Measurements from ENCODE around the gene GPR107.
A peak's percentile ranks its signal among the peaks of the same experiment; 100 is the strongest.

GPR107 gene

DNA sequence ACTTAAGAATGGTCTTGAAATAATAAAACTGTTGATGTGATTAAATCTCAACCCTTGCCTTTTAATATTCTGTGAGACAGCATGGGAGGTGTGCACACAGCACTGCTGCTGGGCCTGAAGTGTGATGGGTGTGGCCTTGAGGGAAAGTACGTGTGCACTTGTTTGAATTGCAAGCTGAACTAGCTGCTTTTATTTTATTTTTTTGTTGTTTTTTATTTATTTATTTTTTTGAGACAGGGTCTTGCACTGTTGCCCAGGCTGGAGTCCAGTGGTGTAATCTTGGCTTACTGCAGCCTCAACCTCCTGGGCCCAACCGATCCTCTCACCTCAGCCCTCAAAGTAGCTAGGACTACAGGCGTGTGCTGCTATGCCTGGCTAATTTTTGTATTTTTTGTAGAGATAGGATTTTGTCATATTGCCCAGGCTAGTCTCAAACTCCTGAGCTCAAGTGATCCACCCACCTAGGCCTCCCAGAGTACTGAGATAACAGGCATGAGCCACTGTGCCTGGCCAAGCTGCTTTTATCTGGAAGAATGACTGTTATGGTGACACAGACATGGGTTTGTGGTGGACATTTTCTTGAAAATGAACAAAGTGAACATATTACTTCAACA is 58.9 kb downstream of the GPR107 start:
- DNase-seq = no peak

GRCh38 chr9:130114741-130115140 is 61.0 kb downstream of the GPR107 start:
- DNase-seq = no peak

DNA sequence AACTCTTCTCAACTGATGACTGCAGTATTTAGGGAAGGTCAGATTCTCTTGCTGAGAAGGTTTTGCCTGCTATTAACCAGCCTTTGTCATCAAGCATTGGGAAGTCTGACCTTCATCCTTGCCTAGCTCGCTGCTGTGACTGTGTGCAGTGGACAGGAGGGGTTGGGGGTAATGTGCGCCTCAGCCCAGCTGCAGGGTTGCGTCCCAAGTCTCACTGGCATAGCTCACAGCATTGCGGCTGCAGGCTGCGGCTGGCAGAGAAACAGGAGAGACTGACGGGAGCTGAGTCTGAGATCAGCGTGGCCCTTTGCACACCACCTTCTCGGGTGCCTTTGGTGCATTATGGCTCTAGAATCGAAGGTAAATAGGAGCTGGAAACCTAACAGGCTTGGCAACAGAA is 62.6 kb downstream of the GPR107 start:
- DNase-seq = no peak

- no peak for DNase-seq
Observed at GRCh38 chr9:130117376-130117775, 63.7 kb downstream of the GPR107 start.

GRCh38 chr9:130117816-130118632 is 64.3 kb downstream of the GPR107 start:
- no peak for DNase-seq

GRCh38 chr9:130118841-130119518 is 65.3 kb downstream of the GPR107 start:
- DNase-seq = peak; percentile 76

- no peak for DNase-seq
Observed at GRCh38 chr9:130119519-130120298, 66.0 kb downstream of the GPR107 start.

- DNase-seq = no peak
Observed at GRCh38 chr9:130120299-130120587, 66.5 kb downstream of the GPR107 start.

DNA sequence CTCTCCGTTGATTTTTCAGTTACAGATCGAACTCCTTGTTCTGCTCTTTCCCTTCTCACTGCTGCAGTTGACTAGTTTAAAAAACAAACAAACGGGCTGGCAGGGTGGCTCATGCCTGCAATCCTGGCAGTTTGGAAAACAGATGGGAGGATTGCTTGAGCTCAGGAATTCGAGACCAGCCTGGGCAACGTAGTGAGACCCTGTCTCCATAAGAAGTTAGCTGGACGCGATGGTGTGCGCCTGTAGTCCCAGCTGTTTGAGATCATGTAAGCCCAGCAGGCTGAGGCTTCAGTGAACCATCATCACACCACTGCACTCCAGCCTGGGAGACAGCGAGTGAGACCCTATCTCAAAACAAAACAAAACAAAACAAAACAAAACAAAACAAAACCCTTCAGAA is 67.1 kb downstream of the GPR107 start:
- no peak for DNase-seq

GRCh38 chr9:130122456-130122855 is 68.8 kb downstream of the GPR107 start:
- no peak for DNase-seq

- DNase-seq = no peak
Observed at GRCh38 chr9:130124085-130124860, 70.6 kb downstream of the GPR107 start.

DNA sequence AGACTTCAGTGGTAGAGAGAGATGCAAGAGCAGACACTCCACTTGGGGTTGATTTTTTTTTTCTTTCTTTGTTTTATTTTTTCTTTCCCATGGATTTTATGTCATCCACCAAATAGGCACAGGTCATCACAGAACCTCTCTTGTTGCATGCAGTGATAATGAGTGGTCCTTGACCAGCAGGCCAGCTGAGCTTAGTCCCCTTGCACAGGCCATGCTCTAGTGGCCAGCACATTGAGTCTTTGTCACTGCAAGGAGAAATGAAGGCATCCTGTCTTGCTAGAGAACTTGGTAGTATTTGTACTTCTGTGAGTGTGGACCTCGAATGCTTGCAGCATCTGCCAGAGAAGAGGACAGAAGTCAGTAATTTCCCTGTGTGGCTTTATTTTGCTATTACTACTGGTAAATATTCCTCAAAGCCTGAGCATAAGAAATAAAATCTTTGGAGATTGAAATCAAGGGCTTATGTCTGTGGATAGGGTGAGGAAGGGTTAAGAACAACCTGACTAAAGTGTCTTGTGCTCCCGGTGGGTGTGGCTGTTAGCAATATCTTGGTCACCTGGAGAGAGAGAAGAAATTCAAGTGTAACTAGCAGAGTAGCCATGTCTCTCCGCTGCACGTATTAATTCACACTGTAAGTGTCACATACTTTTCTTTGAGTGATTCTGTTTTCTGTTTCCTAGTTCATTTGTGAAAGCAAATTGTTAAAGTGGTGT is 73.2 kb downstream of the GPR107 start:
- DNase-seq = no peak

- DNase-seq = no peak
Observed at GRCh38 chr9:130128251-130128650, 74.5 kb downstream of the GPR107 start.

- DNase-seq = no peak
Observed at GRCh38 chr9:130128733-130129431, 75.2 kb downstream of the GPR107 start.

GRCh38 chr9:130129432-130130061 is 75.8 kb downstream of the GPR107 start:
- DNase-seq = no peak

GRCh38 chr9:130132746-130133145 is 79.0 kb downstream of the GPR107 start:
- DNase-seq = no peak

DNA sequence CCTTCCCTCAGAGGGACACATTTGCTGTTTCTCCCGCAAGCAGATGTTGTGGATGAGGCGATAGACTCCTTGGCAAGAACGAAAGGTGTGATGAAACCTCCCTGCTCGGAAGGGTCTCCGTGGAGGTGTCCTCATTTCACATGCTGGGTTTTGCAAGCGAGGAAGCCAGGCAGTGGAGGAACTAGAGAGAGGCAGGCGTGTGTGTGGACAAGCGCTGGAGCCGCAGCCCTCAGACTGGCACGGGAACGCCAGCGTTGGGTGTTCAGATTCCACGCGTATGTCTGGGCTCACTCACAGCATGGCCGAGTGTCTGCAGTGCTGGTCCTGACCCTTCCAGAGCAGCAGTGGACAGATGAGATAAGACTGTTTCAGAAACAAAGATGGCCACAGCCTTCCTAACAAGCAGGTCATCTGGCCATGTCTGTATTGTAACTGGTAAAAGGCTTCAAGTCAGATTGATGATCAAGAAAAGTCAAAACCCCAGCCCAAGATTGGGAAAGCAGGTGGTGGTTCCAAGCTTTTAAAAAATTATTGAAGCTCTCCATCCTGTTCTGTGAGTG is 83.5 kb downstream of the GPR107 start:
- no peak for DNase-seq

DNA sequence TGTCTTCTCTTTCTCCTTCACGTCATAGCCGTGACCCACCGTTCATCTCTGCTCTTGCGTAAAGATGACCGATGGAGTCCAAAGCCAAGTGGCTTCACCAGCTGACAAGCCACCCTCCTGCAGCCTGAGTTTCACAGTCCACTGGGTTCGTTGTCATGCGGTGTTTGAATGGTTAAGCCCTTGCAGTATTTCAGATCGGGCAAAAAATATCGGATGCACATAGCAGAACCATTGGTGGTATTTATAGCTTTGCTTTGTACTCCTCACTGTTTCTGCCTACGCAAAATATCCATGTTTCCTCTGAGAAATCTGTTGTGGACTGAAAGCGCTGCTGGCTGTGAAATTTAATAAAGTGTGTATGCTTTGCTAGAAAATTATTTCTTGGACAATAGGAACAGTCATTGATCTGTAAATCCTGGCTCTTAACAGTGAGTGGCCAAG is 84.0 kb downstream of the GPR107 start:
- no peak for DNase-seq

GRCh38 chr9:130138171-130138653 is 84.5 kb downstream of the GPR107 start:
- no peak for DNase-seq

- DNase-seq = no peak
Observed at GRCh38 chr9:130138791-130139190, 85.1 kb downstream of the GPR107 start.
